Measurements from ENCODE around the gene FAM200A. TPM values are rescaled to one million over a fixed set of nuclear protein-coding genes. Genes with fewer than 3 reads are reported as not detected.
"Not testable (repeated sequence)": the region's sequence is repeated elsewhere in the genome, so short reads cannot be mapped to it uniquely, and the experiment has no call there.

The FAM200A gene
- total RNA-seq, 1 donor from 2014 or later = 2.5 TPM

DNA sequence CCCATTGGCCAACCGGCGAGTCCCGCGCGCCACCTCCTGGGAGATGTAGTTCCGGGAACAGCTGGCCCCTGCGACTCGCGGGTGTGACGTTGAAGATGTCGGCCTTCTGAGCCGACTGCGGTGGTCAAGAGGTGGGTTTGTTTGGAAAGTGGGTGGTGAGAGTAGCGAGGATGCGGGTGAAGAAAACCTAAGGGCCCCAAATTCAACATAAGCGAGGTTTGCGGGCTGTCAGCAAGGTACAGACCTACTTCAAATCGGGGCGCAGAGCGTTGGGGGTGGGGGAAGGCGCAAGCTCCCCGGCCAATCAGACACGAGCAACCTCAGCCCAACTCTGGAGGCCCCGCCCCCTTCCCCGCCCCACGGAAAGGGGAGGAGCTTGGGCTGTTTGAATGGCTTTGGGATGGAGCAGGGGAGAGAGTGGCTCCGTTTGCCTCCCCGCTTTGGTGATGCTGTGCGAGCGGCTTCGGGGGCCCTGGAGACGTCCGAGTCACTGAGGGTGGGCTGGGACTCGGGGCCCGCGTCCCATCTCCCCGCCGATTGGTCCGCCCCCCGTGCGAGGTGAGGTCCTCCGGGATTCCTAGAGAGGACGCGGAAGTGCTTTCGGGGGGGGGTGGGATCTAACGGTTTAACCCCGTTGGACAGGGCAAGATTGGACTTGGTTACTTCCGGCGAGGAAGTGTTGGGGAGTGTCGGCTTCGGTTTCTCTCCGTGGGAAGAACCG, 47.2 kb downstream of the FAM200A start, which contains the start of gene ZKSCAN5:
TSS of gene ZKSCAN5 (plus strand) at position 60 of the 721 bp plus-strand sequence. CDS start 1,383 bp downstream, outside the sequence.
- peak; percentile 100 for DNase-seq (ENCODE audit: low spot score)

DNA sequence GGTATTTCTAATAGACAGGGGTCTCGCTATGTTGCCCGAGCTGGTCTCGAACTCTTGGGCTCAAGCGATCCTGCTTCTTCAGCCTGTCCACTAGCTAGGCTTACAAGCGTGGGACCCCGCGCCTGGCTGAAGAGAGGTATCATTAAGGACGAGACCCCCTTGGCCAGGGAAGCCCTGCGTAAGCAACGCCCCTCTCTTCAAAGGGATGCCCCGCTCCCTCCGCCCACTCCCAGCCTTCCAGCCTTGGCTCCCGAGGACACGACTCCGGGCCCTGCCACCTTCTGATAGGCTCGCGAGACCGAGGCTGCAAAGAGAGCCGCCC, 47.7 kb downstream of the FAM200A start:
- no peak for DNase-seq (ENCODE audit: low spot score)

- DNase-seq (ENCODE audit: low spot score) = not testable (repeated sequence)
Observed at GRCh38 chr7:99501236-99501635, 50.7 kb downstream of the FAM200A start.

GRCh38 chr7:99500637-99501009, 51.3 kb downstream of the FAM200A start:
- DNase-seq (ENCODE audit: low spot score) = no peak

- DNase-seq (ENCODE audit: low spot score) = peak; percentile 96
Observed at GRCh38 chr7:99499721-99500636, 51.9 kb downstream of the FAM200A start, which contains the start of gene ZNF394. TSS of gene ZNF394 (minus strand) at chr7:99500281. CDS start at chr7:99500093, 188 bp downstream.

GRCh38 chr7:99499371-99499720, 52.6 kb downstream of the FAM200A start:
- no peak for DNase-seq (ENCODE audit: low spot score)

- DNase-seq (ENCODE audit: low spot score) = no peak
Observed at GRCh38 chr7:99498546-99498944, 53.4 kb downstream of the FAM200A start.

DNA sequence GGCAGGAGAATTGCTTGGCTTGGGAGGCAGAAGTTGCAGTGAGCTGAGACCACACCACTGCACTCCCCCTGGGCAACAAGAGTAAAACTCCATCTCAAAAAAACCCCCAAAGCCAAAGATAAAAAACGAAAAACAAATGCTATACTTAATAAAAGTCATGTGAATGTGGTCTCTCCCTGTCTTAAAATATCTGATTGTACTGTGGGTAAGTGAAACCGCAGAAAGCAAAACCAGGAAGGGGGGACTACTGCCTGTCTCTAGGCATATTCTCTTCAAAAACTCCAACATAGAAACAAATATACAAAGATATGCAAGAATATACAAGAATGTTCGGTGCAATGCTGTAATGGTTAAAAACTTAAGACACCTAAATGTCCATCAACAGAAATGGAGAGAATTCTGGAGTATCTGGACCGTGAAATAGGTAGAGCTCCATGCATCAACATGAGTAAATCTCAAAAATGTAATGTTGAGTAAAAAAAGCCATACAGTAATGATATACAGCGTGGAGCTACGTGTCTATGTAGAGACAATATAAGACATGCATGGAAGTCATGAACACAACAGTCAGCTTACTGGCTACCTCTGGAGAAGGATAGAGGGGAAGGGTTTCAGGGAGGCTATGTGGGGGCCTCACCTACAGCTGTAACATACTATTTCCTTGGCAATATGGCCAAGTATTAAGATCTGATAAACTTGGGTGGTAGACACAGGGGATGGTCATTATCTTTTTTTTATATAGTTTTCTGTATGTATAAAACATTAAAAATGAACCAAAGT, 54.0 kb downstream of the FAM200A start:
- DNase-seq (ENCODE audit: low spot score) = no peak

Other genes with a start within 250 kb of the FAM200A start
- 109 TPM for gene ARPC1A, start 226.2 kb downstream of the FAM200A start, total RNA-seq
- gene ARPC1B, start 177.4 kb downstream of the FAM200A start, total RNA-seq = 159 TPM
- 88.8 TPM for gene PDAP1, start 143.5 kb downstream of the FAM200A start, total RNA-seq
- 68.2 TPM for gene BUD31, start 143.1 kb downstream of the FAM200A start, total RNA-seq
- gene PTCD1, start 113.3 kb downstream of the FAM200A start, total RNA-seq = 11.7 TPM
- 54.7 TPM for gene CPSF4, start 113.2 kb downstream of the FAM200A start, total RNA-seq
- gene ATP5MF, start 85.9 kb downstream of the FAM200A start, total RNA-seq = 256 TPM
- gene ZNF789, start 79.2 kb downstream of the FAM200A start, total RNA-seq = 7.8 TPM
- gene ZNF394, start 51.8 kb downstream of the FAM200A start, total RNA-seq = 24.4 TPM
- 5.7 TPM for gene ZKSCAN5, start 47.5 kb downstream of the FAM200A start, total RNA-seq
- 78.2 TPM for gene ZNF655, start 6.5 kb upstream of the FAM200A start, total RNA-seq
- 0.55 TPM for gene TMEM225B, start 46.2 kb upstream of the FAM200A start, total RNA-seq
- gene ZSCAN25, start 64.8 kb upstream of the FAM200A start, total RNA-seq = 10.9 TPM
- 96.8 TPM for gene CYP3A5, start 127.9 kb upstream of the FAM200A start, total RNA-seq
- gene CYP3A7, start 183.1 kb upstream of the FAM200A start, total RNA-seq = not detected
- gene CYP3A4, start 232.1 kb upstream of the FAM200A start, total RNA-seq = 0.26 TPM